NCI-H2196 treated with DMSO at 0.1 percent for 48 hours (cell line): ENCODE results near the gene SORCS2.

ENCODE experiments used
- DNase-seq: peaks from one replicate; lab custom pipeline; 2025; ENCODE audit not compliant: unreplicated experiment; lab: John Stamatoyannopoulos, UW

The SORCS2 gene

DNA sequence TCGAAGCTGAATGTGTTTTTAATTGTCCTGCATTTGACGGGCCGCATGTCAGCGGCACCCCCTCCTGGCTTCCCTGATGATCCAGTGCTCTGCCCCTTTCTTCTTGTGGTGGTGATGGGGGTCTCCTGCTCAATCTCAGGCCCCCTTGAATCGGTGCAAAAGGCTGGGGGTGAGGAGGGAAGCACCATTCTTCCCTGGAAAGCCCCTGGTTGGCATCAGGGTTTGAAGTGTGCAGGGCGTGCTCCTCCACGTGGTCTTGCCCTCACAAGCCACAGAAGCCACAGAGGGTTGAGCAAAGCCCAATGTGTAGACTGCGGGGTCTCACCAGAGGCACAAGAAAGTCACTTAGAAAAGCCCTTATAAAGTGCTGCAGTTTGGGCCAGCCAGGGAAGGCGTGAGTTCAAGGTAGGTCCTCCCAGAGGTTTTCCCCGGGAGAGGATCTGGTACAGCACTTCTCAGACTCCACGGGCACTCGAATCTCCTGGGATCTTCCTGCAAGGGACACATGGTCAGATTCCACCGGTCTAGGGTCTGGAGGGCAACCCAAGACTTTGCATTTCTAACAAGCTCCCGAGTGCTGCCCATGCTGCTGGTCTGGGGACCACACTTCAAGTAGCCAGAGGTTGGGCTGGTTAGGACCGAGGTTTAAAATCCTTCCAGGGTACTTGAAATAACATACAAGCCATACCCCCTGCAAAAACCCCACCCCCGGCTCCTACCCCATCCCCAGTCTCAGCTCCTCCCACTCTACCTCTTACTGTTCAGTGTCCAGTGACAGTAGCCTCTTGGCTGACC lies 207.3 kb downstream of the SORCS2 start:
- no peak for DNase-seq

DNA sequence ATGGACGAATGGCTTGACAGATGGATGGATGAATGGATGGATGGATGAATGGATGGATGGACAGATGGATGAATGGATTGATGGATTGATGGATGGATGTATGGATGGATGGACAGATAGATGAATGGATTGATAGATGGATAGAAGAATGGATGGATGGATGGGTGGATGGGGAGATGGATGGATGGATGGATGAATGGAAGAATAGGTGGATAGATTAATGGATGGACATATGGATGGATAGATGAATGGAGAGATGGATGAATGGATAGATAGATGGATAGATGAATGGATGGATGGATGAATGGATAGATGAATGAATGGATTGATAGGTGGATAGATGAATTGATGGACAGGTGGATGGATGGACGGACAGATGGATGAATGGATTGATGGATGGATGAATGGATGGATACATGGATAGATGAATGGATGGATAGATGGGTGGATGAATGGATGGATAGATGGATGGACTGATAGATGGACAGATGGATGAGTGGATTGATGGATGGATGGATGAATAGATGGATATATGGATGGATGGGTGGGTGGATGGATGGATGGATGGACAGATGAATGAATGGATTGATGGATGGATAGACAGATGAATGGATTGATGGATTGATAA lies 208.4 kb downstream of the SORCS2 start:
- DNase-seq = no peak

DNA sequence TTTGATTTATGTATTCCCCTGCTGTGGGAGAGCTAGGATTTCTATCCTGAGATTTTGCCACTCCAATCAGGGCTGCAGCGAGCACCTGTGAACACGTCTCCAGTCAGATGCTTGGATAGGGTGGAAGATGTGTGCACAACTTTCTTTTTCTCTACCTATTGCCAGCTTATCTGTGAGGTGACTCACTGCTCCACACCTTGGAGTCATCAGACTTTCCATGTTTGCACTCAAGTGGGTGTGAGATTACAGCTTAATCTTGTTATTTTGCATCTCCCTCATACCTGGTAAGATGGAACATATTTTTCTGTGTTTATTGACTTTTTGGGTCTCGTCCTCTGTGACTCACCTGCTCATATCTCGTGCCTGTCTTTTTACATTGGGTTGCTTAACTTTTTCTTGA lies 210.2 kb downstream of the SORCS2 start:
- no peak for DNase-seq

DNA sequence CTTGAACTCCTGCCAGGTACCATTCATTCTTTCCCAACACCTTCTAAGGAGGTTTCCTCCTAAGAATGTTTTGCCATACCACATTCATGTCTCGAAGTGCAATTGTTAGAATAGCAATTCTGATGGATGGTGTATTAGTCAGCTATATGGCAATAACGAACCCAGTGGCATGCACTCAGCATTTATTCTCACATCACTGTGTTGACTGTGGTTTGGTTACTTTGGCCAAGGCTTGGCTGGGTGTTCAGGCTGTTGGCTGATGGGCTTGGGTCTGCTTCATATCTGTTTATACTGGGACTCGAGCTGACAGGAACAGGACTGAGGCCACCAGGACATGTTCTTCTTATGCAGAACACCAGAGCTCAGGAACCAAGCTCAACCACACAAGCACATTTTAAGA lies 210.7 kb downstream of the SORCS2 start:
- DNase-seq = no peak

DNA sequence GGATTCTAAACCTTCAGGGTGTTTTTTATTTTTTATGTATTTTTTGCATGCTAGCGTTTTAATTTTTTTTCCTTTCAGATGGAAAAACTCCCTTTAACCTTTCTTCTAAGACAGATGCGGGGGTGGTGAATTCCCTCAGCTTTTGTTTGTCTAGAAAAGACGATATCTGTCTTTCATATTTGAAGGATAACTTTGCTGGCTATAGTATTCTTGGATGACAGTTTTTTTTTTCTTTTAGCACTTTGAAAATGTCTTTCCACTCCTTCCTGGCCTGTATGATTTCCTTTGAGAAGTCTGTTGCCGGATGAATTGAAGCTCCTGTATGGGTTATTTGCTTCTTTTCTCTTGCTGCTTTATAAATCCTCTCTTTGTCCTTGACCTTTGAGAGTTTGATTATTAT lies 215.8 kb downstream of the SORCS2 start:
- DNase-seq = no peak

DNA sequence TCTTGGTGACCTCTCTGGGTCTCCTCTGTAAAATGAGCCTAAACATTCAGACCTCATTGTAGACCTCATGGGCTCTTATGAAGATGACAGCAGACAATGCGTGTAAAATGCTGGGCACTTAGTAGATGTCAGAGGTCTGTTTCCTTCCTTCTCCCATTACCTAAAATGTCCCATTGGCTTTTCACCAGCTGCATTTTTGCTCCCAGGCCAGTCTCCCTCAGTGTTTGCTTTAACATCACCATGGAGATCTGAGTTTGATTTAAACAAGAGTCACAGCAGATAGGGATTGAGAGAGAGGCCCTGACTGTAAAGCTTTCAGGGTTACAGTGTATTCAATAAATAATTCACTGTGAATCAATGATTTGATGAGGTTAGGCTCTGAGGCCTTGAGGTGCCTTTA lies 218.1 kb downstream of the SORCS2 start:
- no peak for DNase-seq

DNA sequence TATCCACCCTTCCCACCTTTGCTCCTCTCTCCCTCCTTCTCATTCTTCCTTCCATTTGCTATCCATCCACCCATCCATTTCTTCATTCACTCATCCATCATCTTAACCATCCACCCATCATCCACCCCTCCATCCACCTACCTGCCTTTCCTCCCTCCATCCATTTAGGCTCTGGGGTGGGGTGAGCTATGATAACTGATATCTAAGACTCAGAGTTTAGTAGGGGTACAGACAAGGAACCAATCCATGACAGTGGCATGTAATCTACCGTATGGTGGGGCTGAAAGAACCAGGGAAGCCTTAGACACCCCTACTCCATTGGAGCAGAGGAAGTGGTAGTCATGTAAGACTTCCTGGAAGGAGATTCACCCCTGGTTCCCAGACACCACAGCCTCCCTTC lies 219.2 kb downstream of the SORCS2 start:
- DNase-seq = no peak

DNA sequence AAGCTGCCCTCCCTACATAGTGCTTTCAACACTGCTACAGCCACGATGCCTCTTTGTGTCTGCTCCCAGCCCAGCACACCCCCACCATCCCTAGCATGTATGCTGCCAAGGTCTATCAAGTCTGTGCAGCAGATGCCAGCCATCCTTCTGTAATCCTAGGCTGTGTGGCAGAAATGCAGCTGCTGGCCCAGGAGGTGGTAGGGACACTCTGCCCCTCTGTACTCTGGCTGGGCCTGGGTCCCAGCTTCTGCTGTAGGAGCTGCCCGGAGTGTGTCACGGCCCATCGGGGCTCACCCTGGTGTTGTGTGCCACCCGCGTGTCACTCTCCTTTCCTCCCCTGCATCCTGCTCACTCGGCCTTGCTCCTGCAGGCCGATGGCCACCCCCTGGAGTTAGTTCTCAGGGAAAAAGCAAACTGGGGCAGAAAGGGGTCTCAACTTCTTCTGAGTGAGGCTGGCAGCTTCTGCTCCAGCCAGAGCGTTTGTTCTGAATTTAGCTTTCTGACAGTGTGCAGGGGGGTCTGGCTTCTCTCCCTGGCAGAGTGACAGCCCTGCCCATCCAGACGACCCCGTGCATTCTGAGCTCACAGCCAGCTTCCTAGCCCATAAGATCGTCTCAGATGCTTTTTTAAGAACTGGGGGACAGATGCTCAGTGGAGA lies 219.7 kb downstream of the SORCS2 start:
- DNase-seq = no peak

DNA sequence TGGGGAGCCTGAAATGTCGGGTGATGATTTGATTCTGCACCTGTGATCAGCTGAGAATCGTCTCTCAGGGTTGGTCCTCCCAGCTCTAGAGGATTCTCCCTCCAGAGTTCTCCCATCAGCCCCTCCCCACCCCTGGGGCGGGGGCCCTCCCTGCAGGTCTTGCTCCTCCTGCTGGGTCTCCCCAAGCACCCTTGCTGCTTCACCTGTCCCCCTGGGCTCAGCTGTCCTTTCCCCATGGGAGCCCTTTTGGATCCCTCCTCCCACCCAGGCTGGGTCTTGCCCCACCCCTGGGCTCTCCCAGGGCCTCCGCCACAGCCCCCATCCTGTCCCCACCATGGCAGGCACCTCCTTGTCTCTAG lies 220.2 kb downstream of the SORCS2 start:
- no peak for DNase-seq

DNA sequence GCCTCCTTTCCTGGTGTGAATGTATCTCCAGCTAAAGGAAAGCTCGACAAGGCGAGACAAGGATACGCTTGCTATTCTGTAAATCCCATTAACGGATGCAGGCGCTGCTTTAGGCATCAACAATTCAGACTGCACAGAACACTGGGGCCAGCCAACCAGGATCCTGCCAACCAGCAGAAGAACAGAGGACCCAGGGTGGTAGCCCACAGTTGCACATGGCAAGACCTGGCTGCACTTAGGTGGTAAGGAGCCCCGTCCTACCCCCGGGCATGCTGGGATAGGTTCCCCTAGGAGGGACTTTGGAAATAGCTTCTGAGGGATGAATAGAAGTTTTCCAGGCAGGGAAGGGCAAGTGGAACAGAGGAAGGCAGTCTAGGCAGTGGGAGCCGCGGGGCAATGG lies 221.7 kb downstream of the SORCS2 start:
- DNase-seq = no peak

DNA sequence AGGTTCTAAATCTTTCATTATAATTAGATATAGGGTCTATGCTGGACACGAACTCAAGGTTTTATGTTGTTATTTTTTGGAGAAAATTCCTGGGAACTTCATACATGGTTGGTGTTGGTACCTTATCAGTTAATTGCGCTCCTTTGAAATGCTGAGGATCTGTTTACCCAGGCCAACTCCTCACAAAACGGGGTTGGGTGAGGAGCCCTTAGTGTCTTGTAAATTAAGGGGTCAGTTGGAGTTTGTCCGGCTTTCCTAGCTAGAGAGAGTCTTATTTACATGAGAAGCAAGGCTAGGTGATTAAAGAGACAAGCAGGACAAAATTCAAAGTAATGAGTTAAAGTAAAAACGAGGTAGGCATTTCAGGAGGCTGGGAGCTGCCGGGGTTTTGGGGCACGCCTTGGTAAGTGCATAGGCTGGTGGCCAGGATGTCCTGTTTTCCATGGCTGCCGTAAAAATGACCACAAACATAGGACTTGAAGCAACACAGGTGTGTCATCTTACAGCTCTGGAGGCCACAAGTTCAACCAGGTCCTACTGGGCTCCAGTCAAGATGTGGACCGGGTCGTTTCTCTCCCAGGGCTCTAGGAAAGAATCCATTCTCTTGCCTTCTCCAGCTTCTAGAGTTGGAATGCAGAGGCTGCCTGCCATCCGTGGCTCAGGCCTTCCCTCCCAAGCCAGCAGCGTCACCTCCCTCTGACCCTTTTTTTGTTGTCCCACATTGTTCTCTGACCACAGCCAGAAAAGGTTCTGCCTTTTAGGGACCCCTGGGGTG lies 222.6 kb downstream of the SORCS2 start:
- DNase-seq = no peak

DNA sequence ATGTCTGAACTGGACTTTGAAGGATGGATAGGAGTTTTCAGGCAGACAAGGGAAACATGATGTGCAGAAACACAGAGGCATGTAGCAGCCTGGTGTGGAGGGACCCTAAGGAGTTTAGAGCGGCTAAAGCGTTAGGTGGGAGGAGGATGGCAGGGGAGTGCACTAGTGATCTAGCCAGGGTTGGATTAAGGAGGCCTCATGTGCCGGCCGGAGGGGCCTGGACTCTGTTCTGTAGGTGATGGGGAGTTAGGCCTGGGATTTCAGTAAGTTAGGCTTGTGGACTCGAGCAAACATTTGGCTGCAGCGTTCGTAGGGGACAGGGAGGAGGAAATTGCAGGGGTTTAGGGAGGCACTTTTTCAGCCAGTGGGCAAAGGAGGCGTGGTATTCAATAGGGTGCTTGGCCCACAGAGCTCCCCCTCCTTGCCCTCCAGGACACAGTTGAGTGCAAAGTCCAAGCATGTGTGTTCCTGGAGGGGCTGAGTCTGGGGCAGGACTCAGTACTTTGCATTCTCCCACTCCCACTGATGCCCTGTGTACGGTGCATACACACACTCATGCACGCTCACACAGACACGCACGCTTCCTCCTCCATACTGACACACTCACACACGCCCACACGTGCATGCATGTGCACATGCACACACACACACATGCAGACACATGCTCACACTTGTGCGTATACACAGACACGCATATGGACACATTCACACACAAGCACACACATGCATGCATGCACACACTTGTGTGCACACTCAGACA lies 223.8 kb downstream of the SORCS2 start:
- DNase-seq = no peak

DNA sequence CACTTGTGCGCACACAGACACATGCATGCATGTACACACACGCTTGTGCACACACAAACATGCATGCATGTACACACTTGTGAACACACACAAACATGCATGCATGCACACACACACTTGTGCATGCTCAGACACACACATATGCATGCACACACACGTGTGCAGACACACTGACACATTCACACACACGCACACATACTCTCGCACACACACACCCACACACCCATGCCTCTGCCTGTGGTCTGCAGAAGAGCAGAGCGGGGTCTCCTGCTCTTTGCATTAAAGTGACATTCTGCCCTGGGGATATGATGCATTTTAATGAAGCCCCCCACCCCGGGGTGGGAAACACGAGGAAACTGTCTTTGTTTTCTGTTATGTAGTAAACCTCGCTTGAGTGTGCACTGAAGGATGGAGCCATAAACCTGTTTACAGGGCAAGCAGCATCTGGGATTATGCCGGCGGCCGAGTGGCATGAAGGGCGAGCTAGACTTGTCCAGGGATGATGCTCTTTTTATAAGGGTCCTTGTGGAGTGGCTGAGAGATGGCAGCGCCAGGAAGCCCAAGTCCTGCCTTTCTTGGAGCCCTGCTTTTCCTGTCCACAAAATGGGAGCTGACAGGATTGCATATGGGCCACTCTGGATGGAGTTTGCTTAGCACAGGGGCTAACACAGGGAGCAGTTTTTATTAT lies 224.6 kb downstream of the SORCS2 start:
- no peak for DNase-seq

DNA sequence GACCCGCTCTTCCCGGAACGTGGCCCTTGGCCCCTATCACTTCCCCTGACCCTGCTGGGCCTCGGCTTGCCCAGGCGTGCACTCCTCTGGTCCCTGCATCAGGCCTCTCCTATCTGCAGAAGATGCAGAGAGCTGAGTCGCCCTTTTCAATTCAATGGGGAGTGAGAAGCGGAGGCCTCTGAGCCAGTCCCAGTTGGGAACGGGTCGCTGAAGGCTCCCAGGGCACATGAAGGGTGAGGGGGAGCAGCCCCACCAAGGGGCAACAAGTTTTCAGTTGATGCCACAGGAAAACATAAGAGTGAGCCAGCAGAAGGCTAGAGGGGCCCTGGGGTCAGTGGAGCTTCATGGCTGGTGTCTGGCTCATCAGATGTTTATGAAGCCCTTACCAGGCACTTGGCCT lies 225.3 kb downstream of the SORCS2 start:
- no peak for DNase-seq

DNA sequence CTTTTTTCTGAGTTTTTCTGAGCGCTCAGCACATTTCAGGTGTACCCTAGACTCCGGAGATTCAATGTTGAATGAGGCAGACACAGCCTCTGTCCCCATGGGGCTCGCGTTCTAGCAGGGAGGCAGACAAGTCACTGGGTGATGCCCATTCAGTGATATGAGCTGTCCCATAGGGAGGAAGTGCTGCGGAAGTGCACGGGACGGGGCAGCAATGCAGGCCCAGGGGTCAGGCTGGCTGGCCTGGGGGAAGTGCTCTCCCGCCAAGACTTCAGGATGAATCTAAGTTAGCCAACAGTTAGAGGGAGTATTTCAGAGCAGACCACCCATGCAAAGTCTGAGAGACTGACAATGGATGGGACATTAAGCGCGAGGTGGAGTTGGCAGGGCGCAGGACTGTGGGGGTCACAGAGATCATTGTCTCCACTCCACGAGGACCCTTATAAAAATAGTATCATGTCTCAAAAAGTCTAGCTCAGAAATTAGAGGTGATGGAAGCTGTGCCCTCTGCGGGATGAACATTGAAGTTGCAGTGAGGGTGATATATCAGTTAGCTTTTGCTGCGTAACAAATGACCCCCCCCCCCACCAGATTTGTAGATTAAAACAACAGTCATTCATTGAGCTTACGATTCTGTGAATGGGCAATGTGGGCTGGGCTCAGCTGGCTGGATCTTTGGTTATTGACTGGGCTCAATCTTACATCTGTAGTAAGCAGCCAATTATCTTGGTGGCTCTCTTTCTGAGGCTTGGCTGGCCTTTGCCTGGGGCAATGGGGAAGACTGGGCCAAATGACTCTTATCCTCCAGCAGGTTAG lies 226.0 kb downstream of the SORCS2 start:
- DNase-seq = no peak

DNA sequence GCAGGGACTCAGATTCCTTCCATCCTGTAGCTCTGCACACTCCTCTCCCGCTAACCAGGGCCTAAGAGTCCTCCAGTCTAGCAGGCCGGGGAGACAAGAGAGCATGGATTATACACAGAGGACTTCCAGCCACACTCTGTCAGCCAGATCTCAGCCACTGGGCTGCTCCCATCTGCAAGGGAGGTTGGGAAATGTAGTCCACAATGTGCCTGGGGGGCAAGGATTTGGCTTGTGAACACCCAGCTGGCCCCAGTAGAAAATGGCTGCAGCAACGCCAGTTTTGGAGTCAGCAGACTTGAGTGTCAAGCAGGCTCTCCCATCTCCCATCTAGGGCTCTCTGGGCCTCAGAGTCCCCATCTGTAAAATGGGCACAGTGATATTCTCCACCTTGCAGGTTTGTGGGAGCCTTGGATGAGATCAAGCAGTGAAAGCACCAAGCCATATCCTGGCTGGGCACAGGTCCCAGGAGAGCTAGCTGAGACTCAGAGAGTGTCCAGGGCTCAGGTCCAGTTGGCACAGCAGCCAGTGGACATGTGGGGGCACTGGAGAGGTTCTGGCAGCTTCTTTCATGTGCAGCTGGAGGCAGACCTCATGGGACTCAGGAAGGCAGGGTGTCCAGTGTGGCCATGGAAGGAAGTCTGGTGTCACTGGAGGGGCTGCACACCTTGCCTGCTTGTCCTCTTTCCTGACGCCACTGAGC lies 227.8 kb downstream of the SORCS2 start:
- DNase-seq = no peak

DNA sequence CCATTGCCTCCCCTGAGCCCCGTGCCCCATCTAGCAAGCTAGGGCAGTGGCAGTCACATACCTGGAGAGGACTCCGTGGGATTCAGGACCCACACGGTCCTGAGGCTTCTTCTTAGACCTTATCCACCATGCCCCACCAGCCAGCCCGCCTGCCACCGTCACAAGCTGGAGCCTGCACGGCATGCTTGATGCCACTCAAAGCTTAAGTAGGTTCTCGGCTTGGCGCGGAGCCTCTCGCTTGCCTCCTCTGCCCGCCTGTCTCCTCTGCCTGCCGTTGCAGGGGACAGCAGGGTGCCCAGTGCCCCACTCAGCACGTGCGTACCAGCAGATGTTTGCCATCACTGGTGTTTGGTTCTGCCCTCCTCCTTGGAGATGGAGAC lies 228.3 kb downstream of the SORCS2 start:
- DNase-seq = no peak

DNA sequence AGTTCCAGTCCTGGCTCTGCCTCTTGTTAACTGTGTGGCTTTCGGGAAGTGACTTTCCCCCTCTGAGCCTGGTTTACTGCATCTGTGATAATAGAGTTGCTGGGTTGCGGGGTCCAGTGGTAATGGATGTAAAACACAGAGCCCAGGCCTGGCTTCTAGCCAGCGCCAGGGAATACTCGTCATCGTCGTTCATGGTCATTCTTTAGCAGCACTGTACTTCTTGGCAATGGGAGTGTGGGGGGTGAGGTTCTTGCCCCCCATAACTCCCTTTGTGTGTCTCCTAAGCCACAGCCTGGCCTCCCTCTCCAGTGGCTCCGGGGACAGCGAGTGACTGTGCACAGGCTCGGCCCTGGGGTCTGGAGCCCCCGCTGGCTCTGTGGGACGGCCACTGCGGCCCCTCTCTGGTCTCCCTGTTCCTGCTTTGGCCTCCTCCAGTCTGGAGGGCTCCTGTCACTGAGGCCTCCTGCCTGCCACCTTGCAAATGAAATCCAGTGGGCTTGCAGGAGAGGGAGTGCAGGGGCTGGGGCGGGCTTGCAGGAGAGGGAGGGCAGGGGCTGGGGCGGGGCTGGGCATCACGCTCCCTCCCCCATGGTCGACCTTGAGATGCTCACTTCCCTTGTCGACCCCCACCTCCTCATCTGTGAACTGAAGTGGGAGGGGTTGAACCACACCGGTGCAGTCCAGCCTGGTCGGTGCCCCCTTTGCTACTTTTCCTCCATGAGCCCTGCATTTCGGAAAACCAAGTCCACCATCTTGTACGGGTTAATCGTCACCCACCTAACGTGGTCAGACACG lies 229.2 kb downstream of the SORCS2 start:
- no peak for DNase-seq
